GM12878 (cell line): Measurements from ENCODE around the gene GPR153. TPM values are rescaled to one million over a fixed set of nuclear protein-coding genes. Genes with fewer than 3 reads are reported as not detected.

Experiments used
- ATF2 ChIP-seq: IDR thresholded peaks from 2 replicates; pipeline ENCODE4 v1.6.1; 2012; ENCODE audit warnings: low read length, inconsistent platforms
- CBFB ChIP-seq: IDR thresholded peaks from 2 replicates; pipeline ENCODE4 v1.6.1; 2016; ENCODE audit warnings: antibody characterized with exemption, low read depth
- CHD1 ChIP-seq: IDR thresholded peaks from 2 replicates; pipeline ENCODE4 v1.6.1; 2012; ENCODE audit warnings: low read depth, low read length, improper control_type of control experiment
- CHD2 ChIP-seq: IDR thresholded peaks from 2 replicates; pipeline ENCODE4 v1.6.1; 2011; ENCODE audit warnings: low read depth, low read length, improper control_type of control experiment, borderline replicate concordance
- CTCF ChIP-seq, 3 experiments: IDR thresholded peaks in 2 of 3; conservative IDR thresholded peaks in 1 of 3; 2 replicates each; pipeline ENCODE4 v1.5.1; 2011; ENCODE audit warnings: low read depth in 3 of 3, low read length in 3 of 3, mild to moderate bottlenecking in 3 of 3, control low read depth in 2 of 3, moderate library complexity in 2 of 3, inconsistent platforms in 1 of 3, mixed read lengths in 1 of 3; ENCODE audit not compliant: control insufficient read depth in 2 of 3, insufficient read depth in 1 of 3; ENCODE audit errors: extremely low read depth in 1 of 3
- EP300 ChIP-seq, 2 experiments: fragments of 150-350 bp in 1 of 2; IDR thresholded peaks; 2 replicates each; pipeline ENCODE4 v1.6.1; 2011 to 2012; ENCODE audit warnings: low read depth in 2 of 2, low read length in 2 of 2, borderline replicate concordance in 1 of 2, improper control_type of control experiment in 1 of 2, inconsistent platforms in 1 of 2; ENCODE audit not compliant: control insufficient read depth in 1 of 2
- MYB ChIP-seq: fragments of 150-350 bp; IDR thresholded peaks from 2 replicates; pipeline ENCODE4 v1.6.1; 2014; ENCODE audit warnings: mild to moderate bottlenecking, low read depth, low read length, borderline replicate concordance
- MYC ChIP-seq: IDR thresholded peaks from 2 replicates; pipeline ENCODE4 v1.6.1; 2011; ENCODE audit warnings: mild to moderate bottlenecking, low read length, moderate library complexity, inconsistent platforms; ENCODE audit not compliant: insufficient read depth, insufficient replicate concordance, insufficient read length, severe bottlenecking
- PAX5 ChIP-seq: IDR thresholded peaks from 2 replicates; pipeline ENCODE4 v1.6.1; 2011; ENCODE audit warnings: low read depth, low read length, borderline replicate concordance
- POLR2A ChIP-seq: IDR thresholded peaks from 2 replicates; pipeline ENCODE4 v1.6.1; 2011; ENCODE audit warnings: low read depth, mild to moderate bottlenecking, low read length
- SIX5 ChIP-seq: IDR thresholded peaks from 2 replicates; pipeline ENCODE4 v1.6.1; 2011; ENCODE audit warnings: mild to moderate bottlenecking, low read depth, low read length, moderate library complexity; ENCODE audit not compliant: severe bottlenecking
- SPI1 ChIP-seq: IDR thresholded peaks from 2 replicates; pipeline ENCODE4 v1.6.1; 2011; ENCODE audit warnings: low read depth, mild to moderate bottlenecking, low read length, moderate library complexity, borderline replicate concordance; ENCODE audit not compliant: insufficient read depth
- STAT3 ChIP-seq: IDR thresholded peaks from 2 replicates; pipeline ENCODE4 v1.6.1; 2011; ENCODE audit warnings: low read depth, low read length, improper control_type of control experiment
- TBL1XR1 ChIP-seq: IDR thresholded peaks from 2 replicates; pipeline ENCODE4 v1.6.1; 2012; ENCODE audit warnings: low read depth, low read length, improper control_type of control experiment
- ZBTB40 ChIP-seq: fragments of 450-650 bp; IDR thresholded peaks from 2 replicates; pipeline ENCODE4 v1.6.1; 2016; ENCODE audit warnings: mild to moderate bottlenecking, moderate library complexity, borderline replicate concordance
- ZNF274 ChIP-seq: IDR thresholded peaks from one replicate; pipeline ENCODE4 v1.8.0; 2011; ENCODE audit not compliant: insufficient read length, insufficient read depth
- ZNF622 ChIP-seq: fragments of 450-650 bp; IDR thresholded peaks from 2 replicates; pipeline ENCODE4 v1.6.1; 2017; ENCODE audit warnings: mild to moderate bottlenecking, inconsistent platforms
- polyA plus RNA-seq, 11 experiments: library from polyadenylated mRNA; depleted of rRNA in 4 of 11; unstranded in 6 of 11; stranded (reverse) in 5 of 11; fragments of >200 nt; fragmentation: Nextera tagmentation in 4 of 11; fragmentation: Illumina TruSeq in 1 of 11; extraction: Ambion mirVana in 4 of 11; extraction: Trizol in 1 of 11; gene quantifications; 1 replicate in 1 of 11; 2 replicates in 10 of 11; pipeline versions ENCODE4 v1.2.1 to v1.2.3, GENCODE V29; 2011 to 2016; ENCODE audit warnings: inconsistent platforms in 2 of 11, missing spikeins in 2 of 11, low read depth in 1 of 11
- total RNA-seq, 4 experiments: library from RNA; depleted of rRNA in 3 of 4; stranded (reverse); fragments of >200 nt in 3 of 4; fragmentation: Illumina TruSeq in 1 of 4; extraction: Trizol in 1 of 4; gene quantifications; 2 replicates each; pipeline versions ENCODE4 v1.2.1 to v1.2.3, GENCODE V29; 2013 to 2021
- TF ChIP-seq, protein P1 (sequence below): fragments of 450-650 bp; IDR thresholded peaks from 2 replicates; pipeline ENCODE4 v1.6.1; 2017; ENCODE audit warnings: mild to moderate bottlenecking, low read depth, inconsistent platforms; ENCODE audit not compliant: poor library complexity, severe bottlenecking

Gene GPR153
- total and polyA plus RNA-seq, 10 of the 15 experiments (the other 5 are each of a cell fraction or from before 2014, with no cell fraction given): 0.04 to 2.2 (median 0.54) TPM

DNA sequence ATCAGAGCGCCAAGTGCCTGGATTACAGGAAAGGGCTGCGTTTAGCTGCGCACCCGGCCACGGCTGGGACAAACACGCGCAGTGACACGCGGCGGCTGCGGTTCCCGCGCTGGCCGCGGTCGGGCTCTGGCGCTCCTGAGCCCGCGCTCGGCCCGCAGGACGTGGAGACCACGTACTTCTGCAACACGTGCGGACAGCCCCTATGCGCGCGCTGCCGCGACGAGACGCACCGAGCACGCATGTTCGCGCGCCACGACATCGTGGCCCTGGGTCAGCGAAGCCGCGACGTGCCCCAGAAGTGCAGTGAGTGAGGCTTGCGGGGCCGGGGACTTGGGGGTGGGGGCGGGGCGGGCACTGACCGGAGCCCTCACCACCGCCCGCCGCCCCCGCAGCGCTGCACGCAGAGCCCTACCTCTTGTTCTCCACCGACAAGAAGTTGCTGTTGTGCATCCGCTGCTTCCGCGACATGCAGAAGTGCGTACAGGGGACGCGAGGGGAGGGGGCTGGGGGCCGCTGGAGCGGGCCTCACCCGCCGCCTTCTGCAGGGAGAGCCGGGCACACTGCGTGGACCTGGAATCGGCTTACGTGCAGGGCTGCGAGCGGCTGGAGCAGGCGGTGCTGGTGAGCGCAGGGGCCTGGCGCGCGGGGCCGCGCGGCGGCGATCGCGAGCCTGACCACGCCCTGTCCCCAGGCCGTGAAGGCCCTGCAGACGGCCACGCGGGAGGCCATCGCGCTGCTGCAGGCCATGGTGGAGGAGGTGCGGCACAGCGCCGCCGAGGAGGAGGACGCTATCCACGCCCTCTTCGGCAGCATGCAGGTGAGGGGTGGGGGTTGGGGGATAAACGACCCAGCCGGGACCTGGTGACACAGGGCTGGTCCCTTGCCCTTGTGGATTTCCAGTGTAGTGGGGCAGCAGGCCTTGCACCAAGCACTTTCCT, 51.9 kb downstream of the GPR153 start (continued):
- TF ChIP-seq MYB (no peak), TBL1XR1 (no peak), MYC (peak; percentile 53), ZBTB40 (no peak), EP300 (IDR thresholded peaks at IDR 0.05; ENCODE audit: borderline replicate concordance in 1 of 2, control insufficient read depth in 1 of 2, low read depth in 2 of 2, low read length in 2 of 2) (no peak), PAX5 (no peak), SIX5 (no peak), CTCF (IDR thresholded peaks at IDR 0.05 in 2 of 3, conservative IDR thresholded peaks at IDR 0.05 in 1 of 3; ENCODE audit: control insufficient read depth in 2 of 3, extremely low read depth in 1 of 3, insufficient read depth in 1 of 3, low read depth in 3 of 3, low read length in 3 of 3) (peak; percentile 41 to 65 (median 60)), ATF2 (no peak), STAT3 (no peak), ZNF622 (no peak), SPI1 (no peak), CHD2 (no peak), CHD1 (no peak), CBFB (no peak), POLR2A (peak; percentile 48), ZNF274 (no peak)
- TF ChIP-seq, protein P1, sequence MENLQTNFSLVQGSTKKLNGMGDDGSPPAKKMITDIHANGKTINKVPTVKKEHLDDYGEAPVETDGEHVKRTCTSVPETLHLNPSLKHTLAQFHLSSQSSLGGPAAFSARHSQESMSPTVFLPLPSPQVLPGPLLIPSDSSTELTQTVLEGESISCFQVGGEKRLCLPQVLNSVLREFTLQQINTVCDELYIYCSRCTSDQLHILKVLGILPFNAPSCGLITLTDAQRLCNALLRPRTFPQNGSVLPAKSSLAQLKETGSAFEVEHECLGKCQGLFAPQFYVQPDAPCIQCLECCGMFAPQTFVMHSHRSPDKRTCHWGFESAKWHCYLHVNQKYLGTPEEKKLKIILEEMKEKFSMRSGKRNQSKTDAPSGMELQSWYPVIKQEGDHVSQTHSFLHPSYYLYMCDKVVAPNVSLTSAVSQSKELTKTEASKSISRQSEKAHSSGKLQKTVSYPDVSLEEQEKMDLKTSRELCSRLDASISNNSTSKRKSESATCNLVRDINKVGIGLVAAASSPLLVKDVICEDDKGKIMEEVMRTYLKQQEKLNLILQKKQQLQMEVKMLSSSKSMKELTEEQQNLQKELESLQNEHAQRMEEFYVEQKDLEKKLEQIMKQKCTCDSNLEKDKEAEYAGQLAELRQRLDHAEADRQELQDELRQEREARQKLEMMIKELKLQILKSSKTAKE: no peak
